Endothelial cell of coronary artery (primary cell): ENCODE data around the gene POMT1. TPM values are rescaled to one million over a fixed set of nuclear protein-coding genes. Genes with fewer than 3 reads are reported as not detected.

Experiments used
- total RNA-seq: library from RNA; depleted of rRNA; stranded (reverse); fragments of >200 nt; gene quantifications from 2 replicates; pipeline ENCODE4 v1.2.3, GENCODE V29; 2014

Gene POMT1
- 24.5 and 39.5 TPM in 2 replicates for total RNA-seq

GRCh38 chr9:131502781-131503625, at the start of gene POMT1:
POMT1 (plus strand) TSS chr9:131502918; CDS start chr9:131504219, 1,301 bp downstream.

GRCh38 chr9:131530920-131531832, 28.5 kb downstream of the POMT1 start, which contains the start of gene UCK1:
UCK1 (minus strand) TSS chr9:131531263; CDS start chr9:131531174, 89 bp downstream.

GRCh38 chr9:131545003-131545785, 42.5 kb downstream of the POMT1 start, which contains the start of gene PRRT1B:
PRRT1B (plus strand) TSS chr9:131545523; CDS start chr9:131545616, 93 bp downstream.

Other genes with a start within 250 kb of the POMT1 start
- gene FAM78A, start 226.4 kb upstream of the POMT1 start, total RNA-seq = 2.3 and 4.5 TPM in 2 replicates
- gene PLPP7, start 213.2 kb upstream of the POMT1 start, total RNA-seq = 0.90 and 3.3 TPM in 2 replicates
- 43.9 and 64.5 TPM in 2 replicates for gene PRRC2B, start 108.8 kb upstream of the POMT1 start, total RNA-seq
- gene UCK1, start 28.3 kb downstream of the POMT1 start, total RNA-seq = 15.8 and 16.6 TPM in 2 replicates
- gene PRRT1B, start 42.6 kb downstream of the POMT1 start, total RNA-seq = not detected in 2 replicates
- gene RAPGEF1, start 237.2 kb downstream of the POMT1 start, total RNA-seq = 35.9 and 38.5 TPM in 2 replicates